Nephron (organoid): ENCODE measurements around the gene ATP9B.

Experiments used
- H3K27ac Mint-ChIP-seq, 3 experiments: 2 replicates each; pipeline ENCODE4 v1.8.0; 2020; ENCODE audit warnings: mixed read lengths in 3 of 3, mild to moderate bottlenecking in 2 of 3, moderate library complexity in 1 of 3
- H3K27me3 Mint-ChIP-seq: 2 replicates; pipeline ENCODE4 v1.8.0; 2021; ENCODE audit warnings: low read depth, mild to moderate bottlenecking, moderate library complexity, mixed read lengths
- H3K36me3 Mint-ChIP-seq: 2 replicates; pipeline ENCODE4 v1.8.0; 2020; ENCODE audit warnings: low read depth, mixed read lengths
- H3K4me1 Mint-ChIP-seq: 2 replicates; pipeline ENCODE4 v1.8.0; 2020; ENCODE audit warnings: mixed read lengths
- H3K4me3 Mint-ChIP-seq, 3 experiments: 2 replicates each; pipeline ENCODE4 v1.8.0; 2020; ENCODE audit warnings: mild to moderate bottlenecking in 3 of 3, mixed read lengths in 3 of 3, moderate library complexity in 2 of 3
- H3K9me3 Mint-ChIP-seq: 2 replicates; pipeline ENCODE4 v1.8.0; 2020; ENCODE audit warnings: mixed read lengths
- CTCF ChIP-seq, 3 experiments: fragments of 200-600 bp; sonication (generic); IDR thresholded peaks; one replicate each; pipeline ENCODE4 v1.5.0; 2021; ENCODE audit warnings: antibody characterized with exemption in 3 of 3; ENCODE audit not compliant: unreplicated experiment in 3 of 3

The ATP9B gene

GRCh38 chr18:79410171-79410641 is 341.0 kb downstream of the ATP9B start:
- no peak for TF ChIP-seq CTCF (IDR thresholded peaks at IDR 0.05; ENCODE audit: unreplicated experiment in 3 of 3)
- Mint-ChIP-seq H3K9me3 (no peaks in the 10 kb centered on the region), H3K36me3 (peaks cover 31% of the 10 kb centered on the region), H3K4me3 (no peak overlapping the region), H3K27ac (no peak overlapping the region), H3K4me1 (peaks cover 30% of the 10 kb centered on the region), H3K27me3 (peaks cover 9% of the 10 kb centered on the region)

- H3K27me3 Mint-ChIP-seq, result peaks cover 12% of the 10 kb centered on the region
- H3K36me3 Mint-ChIP-seq, result peaks cover 31% of the 10 kb centered on the region
- peaks cover 25% of the 10 kb centered on the region for H3K4me1 Mint-ChIP-seq
- TF ChIP-seq CTCF (IDR thresholded peaks at IDR 0.05; ENCODE audit: unreplicated experiment in 3 of 3), result no peak
- H3K9me3 Mint-ChIP-seq, result no peaks in the 10 kb centered on the region
- no peak overlapping the region for H3K4me3 Mint-ChIP-seq
- no peak overlapping the region for H3K27ac Mint-ChIP-seq
These were observed 341.8 kb downstream of the ATP9B start for GRCh38 chr18:79410731-79411613.

GRCh38 chr18:79411614-79412526 is 342.7 kb downstream of the ATP9B start:
- H3K27me3 Mint-ChIP-seq, result peaks cover 12% of the 10 kb centered on the region
- peaks cover 26% of the 10 kb centered on the region for H3K36me3 Mint-ChIP-seq
- no peaks in the 10 kb centered on the region for H3K9me3 Mint-ChIP-seq
- peaks cover 23% of the 10 kb centered on the region for H3K4me1 Mint-ChIP-seq
- H3K27ac Mint-ChIP-seq, result no peak overlapping the region
- TF ChIP-seq CTCF (IDR thresholded peaks at IDR 0.05; ENCODE audit: unreplicated experiment in 3 of 3), result no peak
- H3K4me3 Mint-ChIP-seq, result no peak overlapping the region

GRCh38 chr18:79413025-79413424 is 343.8 kb downstream of the ATP9B start:
- no peak overlapping the region for H3K27ac Mint-ChIP-seq
- H3K27me3 Mint-ChIP-seq, result peaks cover 12% of the 10 kb centered on the region
- H3K9me3 Mint-ChIP-seq, result no peaks in the 10 kb centered on the region
- no peak for TF ChIP-seq CTCF (IDR thresholded peaks at IDR 0.05; ENCODE audit: unreplicated experiment in 3 of 3)
- H3K4me1 Mint-ChIP-seq, result peaks cover 17% of the 10 kb centered on the region
- no peak overlapping the region for H3K4me3 Mint-ChIP-seq
- peaks cover 26% of the 10 kb centered on the region for H3K36me3 Mint-ChIP-seq

GRCh38 chr18:79413426-79413825 is 344.2 kb downstream of the ATP9B start:
- Mint-ChIP-seq H3K4me1 (peaks cover 17% of the 10 kb centered on the region), H3K9me3 (no peaks in the 10 kb centered on the region), H3K36me3 (peaks cover 26% of the 10 kb centered on the region), H3K27ac (no peak overlapping the region), H3K4me3 (no peak overlapping the region), H3K27me3 (peaks cover 12% of the 10 kb centered on the region)
- no peak for TF ChIP-seq CTCF (IDR thresholded peaks at IDR 0.05; ENCODE audit: unreplicated experiment in 3 of 3)
